ENCODE measurements around the gene SLCO2A1.

Gene SLCO2A1

GRCh38 chr3:133884054-133884886 is 145.5 kb downstream of the SLCO2A1 start:
- no peak for DNase-seq (ENCODE audit: low read depth in 2 of 2)

GRCh38 chr3:133883641-133884040 is 146.1 kb downstream of the SLCO2A1 start:
- DNase-seq (ENCODE audit: low read depth in 2 of 2), result no peak

- no peak for DNase-seq (ENCODE audit: low read depth in 2 of 2)
These were observed 146.6 kb downstream of the SLCO2A1 start for GRCh38 chr3:133882986-133883586.

- no peak for DNase-seq (ENCODE audit: low read depth in 2 of 2)
These were observed 147.5 kb downstream of the SLCO2A1 start for GRCh38 chr3:133881939-133882825.

DNA sequence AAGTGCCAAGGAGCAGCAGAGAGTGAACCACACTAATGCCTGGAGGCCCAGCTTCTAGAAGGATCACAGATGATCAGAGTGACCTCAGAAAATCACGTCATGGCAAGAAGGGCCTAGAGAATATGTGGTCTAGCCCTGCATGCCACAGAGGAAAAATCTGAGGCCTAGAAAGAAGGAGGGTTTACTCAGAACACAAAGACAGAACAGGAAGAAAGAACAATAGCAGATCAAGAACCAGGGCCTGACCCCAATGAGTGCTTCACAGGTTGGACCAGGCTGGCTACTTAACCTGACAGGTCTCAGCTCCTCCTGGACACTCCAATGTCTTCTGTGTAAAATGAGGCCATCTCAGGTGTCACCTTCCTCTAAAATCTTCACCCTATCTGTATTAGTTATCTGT is 148.2 kb downstream of the SLCO2A1 start:
- DNase-seq (ENCODE audit: low read depth in 2 of 2), result no peak

GRCh38 chr3:133880886-133881455 is 148.8 kb downstream of the SLCO2A1 start:
- DNase-seq (ENCODE audit: low read depth in 2 of 2), result no peak

DNA sequence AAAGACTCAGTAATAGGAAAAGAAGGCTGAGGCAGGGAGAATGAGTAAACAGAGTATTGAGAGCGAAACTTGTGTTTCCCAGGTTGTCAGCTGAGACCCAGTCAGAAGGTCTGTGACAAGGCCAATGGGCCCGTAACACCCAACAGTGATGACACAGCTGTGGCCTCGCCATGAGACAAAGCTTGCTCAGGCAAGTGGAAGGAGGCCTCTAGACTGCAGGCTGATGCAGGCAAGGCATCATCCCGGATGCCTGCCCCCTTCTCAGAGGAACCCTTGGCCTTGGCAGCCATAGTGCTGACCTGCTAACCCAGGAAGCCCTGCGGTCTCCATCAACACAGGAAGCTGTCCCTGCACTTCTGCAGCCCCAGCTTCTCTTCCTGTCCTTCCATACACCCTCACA is 149.4 kb downstream of the SLCO2A1 start:
- DNase-seq (ENCODE audit: low read depth in 2 of 2), result no peak

DNA sequence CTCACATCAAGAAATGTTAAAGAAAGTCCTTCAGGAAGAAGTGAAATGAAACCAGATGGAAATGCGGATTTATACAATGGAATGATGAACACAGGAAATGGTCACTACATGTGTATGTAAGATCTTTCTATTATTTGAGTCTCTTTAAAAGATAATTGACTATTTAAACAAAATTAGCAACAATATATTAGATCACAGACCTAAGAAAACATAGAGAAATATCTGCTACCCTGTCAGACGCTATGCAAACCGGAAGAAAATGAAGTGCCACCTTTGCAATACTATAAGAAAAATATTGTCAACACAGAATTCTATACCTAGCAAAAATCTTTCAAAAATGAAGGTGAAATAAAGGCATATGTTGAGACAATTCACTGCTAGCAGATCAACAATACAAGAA is 151.2 kb downstream of the SLCO2A1 start:
- DNase-seq (ENCODE audit: low read depth in 2 of 2), result no peak
